Liver (tissue), 9 donors: ENCODE measurements around the gene IRF8. TPM values are rescaled to one million over a fixed set of nuclear protein-coding genes. Genes with fewer than 3 reads are reported as not detected.

Source experiments
- DNase-seq: peaks from one replicate; pipeline ENCODE4 v3.0.0-alpha.2; 2017; ENCODE audit warnings: low spot score
- H3K27ac ChIP-seq, 2 donors: one replicate each; pipeline ENCODE4 v1.7.0; 2013; ENCODE audit warnings: inconsistent platforms in 2 of 2, low read length in 2 of 2, control low read depth in 1 of 2, low read depth in 1 of 2, mild to moderate bottlenecking in 1 of 2
- H3K27me3 ChIP-seq, 4 donors: one replicate each; pipeline versions ENCODE4 v1.6.1 to v1.7.0; 2013; ENCODE audit warnings: low read length in 3 of 4, inconsistent platforms in 1 of 4, mild to moderate bottlenecking in 1 of 4, moderate library complexity in 1 of 4; ENCODE audit not compliant: control insufficient read depth in 4 of 4, insufficient read depth in 4 of 4
- H3K36me3 ChIP-seq, 4 donors: one replicate each; pipeline versions ENCODE4 v1.6.1 to v1.7.0; 2013; ENCODE audit warnings: low read length in 3 of 4, mild to moderate bottlenecking in 3 of 4, low read depth in 1 of 4, moderate library complexity in 1 of 4; ENCODE audit not compliant: control insufficient read depth in 4 of 4, insufficient read depth in 3 of 4
- H3K4me1 ChIP-seq, 4 donors: one replicate each; pipeline versions ENCODE4 v1.6.1 to v1.7.0; 2013; ENCODE audit warnings: low read length in 3 of 4, mild to moderate bottlenecking in 3 of 4, moderate library complexity in 1 of 4; ENCODE audit not compliant: control insufficient read depth in 4 of 4, insufficient read depth in 4 of 4
- H3K4me3 ChIP-seq, 3 donors: one replicate each; pipeline versions ENCODE4 v1.6.1 to v1.7.0; 2013; ENCODE audit warnings: low read length in 3 of 3, control low read depth in 1 of 3, low read depth in 1 of 3, mild to moderate bottlenecking in 1 of 3
- H3K9ac ChIP-seq, 2 donors: one replicate each; pipeline ENCODE4 v1.7.0; 2013; ENCODE audit warnings: low read length in 2 of 2, mild to moderate bottlenecking in 2 of 2, moderate library complexity in 2 of 2, control low read depth in 1 of 2, low read depth in 1 of 2
- H3K9me3 ChIP-seq, 4 donors: one replicate each; pipeline versions ENCODE4 v1.6.1 to v1.7.0; 2013; ENCODE audit warnings: low read length in 3 of 4; ENCODE audit not compliant: control insufficient read depth in 4 of 4
- ATF3 ChIP-seq: IDR thresholded peaks from 2 replicates; pipeline ENCODE4 v1.6.1; 2016; ENCODE audit warnings: antibody characterized with exemption
- CTCF ChIP-seq: fragments of 150-350 bp; IDR thresholded peaks from 2 replicates; pipeline ENCODE4 v1.5.1; 2017; ENCODE audit warnings: improper control_type of control experiment, low read depth, low read length; ENCODE audit not compliant: missing input control
- EGR1 ChIP-seq, 2 donors: IDR thresholded peaks; 2 replicates each; pipeline ENCODE4 v1.6.1; 2016 to 2018; ENCODE audit warnings: antibody characterized with exemption in 2 of 2, low read depth in 2 of 2
- FOXA1 ChIP-seq: IDR thresholded peaks from 2 replicates; pipeline ENCODE4 v1.6.1; 2016; ENCODE audit warnings: antibody characterized with exemption
- FOXA2 ChIP-seq: IDR thresholded peaks from 2 replicates; pipeline ENCODE4 v1.6.1; 2016; ENCODE audit warnings: antibody characterized with exemption
- GABPA ChIP-seq, 2 donors: IDR thresholded peaks in 1 of 2; conservative IDR thresholded peaks in 1 of 2; 2 replicates each; pipeline ENCODE4 v1.6.1; 2016; ENCODE audit warnings: antibody characterized with exemption in 2 of 2, mild to moderate bottlenecking in 1 of 2, moderate library complexity in 1 of 2
- HNF4A ChIP-seq, 2 donors: conservative IDR thresholded peaks; 2 replicates each; pipeline ENCODE4 v1.6.1; 2016; ENCODE audit warnings: antibody characterized with exemption in 2 of 2, mild to moderate bottlenecking in 2 of 2
- HNF4G ChIP-seq: IDR thresholded peaks from 2 replicates; pipeline ENCODE4 v1.6.1; 2016; ENCODE audit warnings: antibody characterized with exemption
- JUND ChIP-seq, 2 donors: IDR thresholded peaks; 2 replicates each; pipeline ENCODE4 v1.6.1; 2016; ENCODE audit warnings: antibody characterized with exemption in 2 of 2
- MAX ChIP-seq: IDR thresholded peaks from 2 replicates; pipeline ENCODE4 v1.6.1; 2016; ENCODE audit warnings: antibody characterized with exemption
- NR2F2 ChIP-seq: IDR thresholded peaks from 2 replicates; pipeline ENCODE4 v1.6.1; 2016; ENCODE audit warnings: antibody characterized with exemption
- RAD21 ChIP-seq, 2 donors: IDR thresholded peaks; 2 replicates each; pipeline ENCODE4 v1.6.1; 2016; ENCODE audit warnings: antibody characterized with exemption in 2 of 2, mild to moderate bottlenecking in 2 of 2
- REST ChIP-seq: IDR thresholded peaks from 2 replicates; pipeline ENCODE4 v1.6.1; 2016; ENCODE audit warnings: antibody characterized with exemption, mild to moderate bottlenecking
- RXRA ChIP-seq, 2 donors: IDR thresholded peaks; 2 replicates each; pipeline ENCODE4 v1.6.1; 2017 to 2018; ENCODE audit warnings: antibody characterized with exemption in 2 of 2, mild to moderate bottlenecking in 1 of 2
- SP1 ChIP-seq: IDR thresholded peaks from 2 replicates; pipeline ENCODE4 v1.6.1; 2018; ENCODE audit warnings: antibody characterized with exemption, mild to moderate bottlenecking
- TAF1 ChIP-seq: conservative IDR thresholded peaks from 2 replicates; pipeline ENCODE4 v1.6.1; 2016; ENCODE audit warnings: antibody characterized with exemption, mild to moderate bottlenecking
- YY1 ChIP-seq: IDR thresholded peaks from 2 replicates; pipeline ENCODE4 v1.6.1; 2016; ENCODE audit warnings: antibody characterized with exemption, mild to moderate bottlenecking
- WGBS: extraction: QIAGEN DNeasy Blood & Tissue Kit; methylation state at CpG from one replicate; pipeline ENCODE4 v1.1.7; 2013; 5-methylcytosine and 5-hydroxymethylcytosine counted together
- polyA plus RNA-seq, 2 donors: library from polyadenylated mRNA; stranded (reverse) in 1 of 2; unstranded in 1 of 2; fragments of 200-250 nt in 1 of 2; fragments of >200 nt in 1 of 2; fragmentation: Nextera tagmentation in 1 of 2; extraction: Ambion mirVana in 1 of 2; gene quantifications; one replicate each; pipeline versions ENCODE4 v1.2.1 to v1.2.3, GENCODE V29; 2013 to 2015
- total RNA-seq, 2 donors: library from RNA; depleted of rRNA; stranded (reverse); fragments of >200 nt; gene quantifications; one replicate each; pipeline ENCODE4 v1.2.3, GENCODE V29; 2014
- donor health status: healthy.
- donor health status: healthy.
- donor health status: healthy.
- donor health status: healthy.
- donor health status: healthy.

IRF8 gene
- total and polyA plus RNA-seq, 4 donors = 5.1 to 25.8 (median 12.3) TPM

GRCh38 chr16:85952197-85952596, 53.2 kb downstream of the IRF8 start:
- no peak for DNase-seq
- Histone ChIP-seq H3K9ac (no peak overlapping the region), H3K27me3 (no peaks in the 10 kb centered on the region), H3K27ac (no peak overlapping the region), H3K4me3 (no peak overlapping the region), H3K9me3 (no peaks in the 10 kb centered on the region), H3K4me1 (peaks cover 0 to 9% (median 6%) of the 10 kb centered on the region in 4 donors), H3K36me3 (no peaks in the 10 kb centered on the region)
- WGBS = 96% methylated on average over 12 of the region's 12 CpGs
- no peak for TF ChIP-seq SP1
- no peak for TF ChIP-seq RXRA (IDR thresholded peaks at IDR 0.05)
- no peak for TF ChIP-seq JUND (IDR thresholded peaks at IDR 0.05)
- no peak for TF ChIP-seq HNF4A (conservative IDR thresholded peaks at IDR 0.05)
- no peak for TF ChIP-seq EGR1 (IDR thresholded peaks at IDR 0.05; ENCODE audit: low read depth in 2 of 2)
- no peak for TF ChIP-seq FOXA1
- no peak for TF ChIP-seq RAD21 (IDR thresholded peaks at IDR 0.05)
- TF ChIP-seq REST = no peak
- no peak for TF ChIP-seq GABPA (IDR thresholded peaks at IDR 0.05 in 1 of 2, conservative IDR thresholded peaks at IDR 0.05 in 1 of 2)
- no peak for TF ChIP-seq ATF3
- no peak for TF ChIP-seq HNF4G
- TF ChIP-seq FOXA2 = no peak

- WGBS = 95% methylated on average over 5 of the region's 5 CpGs
- no peak for DNase-seq
- Histone ChIP-seq H3K27me3 (no peaks in the 10 kb centered on the region), H3K36me3 (no peaks in the 10 kb centered on the region), H3K27ac (no peak overlapping the region), H3K9me3 (no peaks in the 10 kb centered on the region), H3K4me3 (no peak overlapping the region), H3K4me1 (peaks cover 0 to 3% (median 1%) of the 10 kb centered on the region in 4 donors), H3K9ac (no peak overlapping the region)
- TF ChIP-seq HNF4G = no peak
- TF ChIP-seq FOXA2 = no peak
- no peak for TF ChIP-seq JUND (IDR thresholded peaks at IDR 0.05)
- TF ChIP-seq TAF1 = no peak
Measured at GRCh38 chr16:85952811-85953210, 53.8 kb downstream of the IRF8 start.

GRCh38 chr16:85954927-85955519, 56.1 kb downstream of the IRF8 start:
- no peak overlapping the region for H3K27ac ChIP-seq
- no peaks in the 10 kb centered on the region for H3K36me3 ChIP-seq
- no peak overlapping the region for H3K4me3 ChIP-seq
- H3K27me3 ChIP-seq = no peaks in the 10 kb centered on the region
- 94% methylated on average over 12 of the region's 12 CpGs for WGBS
- no peak overlapping the region for H3K9ac ChIP-seq
- no peak for DNase-seq
- H3K4me1 ChIP-seq = no peaks in the 10 kb centered on the region
- H3K9me3 ChIP-seq = no peaks in the 10 kb centered on the region
- no peak for TF ChIP-seq CTCF
- TF ChIP-seq YY1 = no peak
- TF ChIP-seq FOXA1 = no peak
- no peak for TF ChIP-seq JUND (IDR thresholded peaks at IDR 0.05)
- no peak for TF ChIP-seq ATF3
- TF ChIP-seq REST = no peak
- TF ChIP-seq FOXA2 = no peak
- no peak for TF ChIP-seq RXRA (IDR thresholded peaks at IDR 0.05)
- no peak for TF ChIP-seq SP1
- no peak for TF ChIP-seq NR2F2
- no peak for TF ChIP-seq TAF1
- TF ChIP-seq GABPA (IDR thresholded peaks at IDR 0.05 in 1 of 2, conservative IDR thresholded peaks at IDR 0.05 in 1 of 2) = no peak
- no peak for TF ChIP-seq HNF4G
- TF ChIP-seq HNF4A (conservative IDR thresholded peaks at IDR 0.05) = no peak
- no peak for TF ChIP-seq MAX
